HG02885 (cell line): ENCODE data around the gene TTC17.
"Not testable (repeated sequence)": the region's sequence is repeated elsewhere in the genome, so short reads cannot be mapped to it uniquely, and the experiment has no call there.

ENCODE experiments used
- ATAC-seq: cut with Tn5 transposase; IDR thresholded peaks from one replicate; pipeline ENCODE4 v1.9.1; 2021; ENCODE audit warnings: mild to moderate bottlenecking; ENCODE audit not compliant: unreplicated experiment, poor library complexity

Gene TTC17

DNA sequence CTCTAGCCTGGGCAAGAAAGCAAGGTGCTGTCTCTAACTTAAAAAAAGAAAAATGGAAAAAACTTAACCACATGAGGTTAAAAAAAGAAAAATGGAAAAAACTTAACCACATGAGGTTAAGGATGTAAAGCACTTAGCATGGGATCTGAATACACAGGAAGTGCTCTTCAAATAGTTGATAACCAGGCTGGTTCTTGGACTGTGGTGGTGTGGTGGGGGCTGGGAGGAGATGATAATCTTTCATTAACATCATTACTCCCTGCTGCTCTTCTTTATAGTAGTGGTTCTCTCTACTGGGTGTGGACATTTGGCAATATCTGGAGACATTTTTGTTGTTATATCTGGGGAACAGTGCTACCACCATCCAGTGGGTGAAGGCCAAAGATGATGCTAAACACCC is 88.4 kb downstream of the TTC17 start:
- no peak for ATAC-seq

DNA sequence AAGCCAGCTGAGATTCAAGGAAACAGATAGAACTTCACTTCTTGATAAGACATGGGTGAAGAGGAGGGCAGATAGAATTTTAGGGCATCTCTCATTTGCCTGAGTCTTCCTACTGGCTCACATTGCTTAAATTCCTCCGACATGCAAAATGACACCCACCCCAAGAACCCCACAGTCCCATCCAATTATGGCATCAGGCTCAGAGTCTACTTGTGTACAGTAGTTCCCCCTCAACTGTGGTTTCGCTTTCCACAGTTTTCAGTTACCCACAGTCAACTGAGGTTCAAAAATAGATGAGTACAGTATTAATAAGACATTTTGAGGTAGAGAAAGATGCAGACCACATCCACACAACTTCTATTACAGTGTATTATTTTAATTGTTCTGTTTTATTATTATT is 99.8 kb downstream of the TTC17 start:
- no peak for ATAC-seq

DNA sequence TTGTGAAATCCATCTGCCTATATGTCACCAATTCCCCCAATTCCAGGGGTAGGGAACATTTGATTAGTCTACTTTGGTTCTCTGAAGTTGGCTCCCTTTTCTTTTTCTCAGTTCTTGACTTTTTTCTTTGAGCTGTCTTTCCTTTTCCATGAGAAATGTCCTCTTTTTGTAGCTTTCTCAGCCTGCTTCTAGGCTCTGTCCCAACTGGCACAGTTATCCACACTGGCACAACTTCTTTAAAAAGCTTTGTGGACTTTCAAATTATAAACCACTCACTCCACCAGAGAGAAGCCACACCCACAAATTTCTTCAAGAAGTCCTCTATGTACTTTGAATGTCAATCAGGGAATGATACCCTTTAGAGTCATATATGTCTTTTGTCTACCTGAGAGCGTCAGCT is 100.5 kb downstream of the TTC17 start:
- ATAC-seq = no peak

DNA sequence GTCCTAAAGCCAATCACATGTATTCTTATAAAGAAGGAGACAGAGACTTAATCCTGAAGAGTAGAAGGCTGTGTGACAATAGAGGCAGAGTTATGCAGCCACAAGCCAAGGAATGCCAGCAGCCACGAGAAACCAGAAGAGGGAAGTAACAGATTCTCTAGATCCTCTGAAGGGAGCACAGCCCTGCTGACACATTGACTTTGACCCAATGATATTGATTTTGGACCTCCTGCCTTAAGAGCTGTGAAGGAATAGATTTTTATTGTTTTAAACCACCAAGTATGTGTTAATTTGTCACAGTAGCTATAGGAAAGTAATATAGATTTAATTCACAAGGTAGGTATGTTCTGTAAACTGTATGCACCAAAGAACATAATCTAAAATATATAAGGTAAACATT is 103.6 kb downstream of the TTC17 start:
- no peak for ATAC-seq

DNA sequence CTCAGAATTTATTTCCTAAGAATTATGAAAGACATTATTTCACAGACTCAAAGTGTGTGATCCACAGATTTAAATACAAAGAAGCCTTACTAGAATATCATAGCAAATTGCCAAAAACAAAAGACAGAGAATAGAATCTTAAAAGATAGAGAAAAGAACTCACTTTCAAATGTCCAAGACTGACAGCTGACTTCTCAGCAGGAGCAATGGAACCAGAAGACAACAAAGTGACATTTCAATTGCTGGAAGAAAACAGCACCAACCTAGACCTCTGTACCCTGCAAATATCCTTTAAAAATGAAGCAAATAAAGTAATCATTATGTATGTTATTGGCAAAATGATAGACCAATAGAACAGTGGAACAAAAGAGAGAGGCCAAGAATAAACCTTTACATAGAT is 109.2 kb downstream of the TTC17 start:
- ATAC-seq = no peak

DNA sequence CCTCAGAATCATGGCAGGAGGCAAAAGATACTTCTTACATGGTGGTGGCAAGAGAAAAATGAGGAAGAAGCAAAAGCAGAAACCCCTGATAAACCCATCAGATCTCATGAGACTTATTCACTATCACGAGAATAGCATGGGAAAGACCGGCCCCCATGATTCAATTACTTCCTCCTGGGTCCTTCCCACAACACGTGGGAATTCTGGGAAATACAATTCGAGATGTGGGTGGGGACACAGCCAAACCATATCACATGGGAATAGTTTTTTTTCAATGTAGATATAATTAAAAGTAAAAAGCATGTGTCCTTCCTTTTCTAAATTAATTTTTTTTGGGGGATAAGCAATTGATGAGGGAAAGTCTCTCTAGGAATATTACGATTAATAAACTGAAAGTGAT is 118.8 kb downstream of the TTC17 start:
- ATAC-seq = not testable (repeated sequence)

DNA sequence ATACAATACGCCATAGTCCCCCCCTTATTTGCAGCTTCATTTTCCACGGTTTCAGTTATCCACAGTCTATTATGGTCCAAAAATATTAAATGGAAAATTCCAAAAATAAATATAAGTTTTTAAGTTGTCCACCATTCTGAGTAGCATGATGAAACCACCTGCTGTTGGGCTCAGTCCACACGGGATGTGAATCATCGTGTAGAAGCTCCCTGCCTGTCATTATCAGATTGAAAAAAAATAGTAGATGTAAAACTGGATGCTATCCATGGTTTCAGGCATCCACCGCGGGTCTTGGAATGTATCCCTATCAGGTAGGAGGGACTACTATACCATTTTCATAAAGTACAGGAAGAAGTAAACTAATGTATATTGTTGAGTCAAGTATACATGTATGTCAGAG is 127.4 kb downstream of the TTC17 start:
- ATAC-seq = no peak

DNA sequence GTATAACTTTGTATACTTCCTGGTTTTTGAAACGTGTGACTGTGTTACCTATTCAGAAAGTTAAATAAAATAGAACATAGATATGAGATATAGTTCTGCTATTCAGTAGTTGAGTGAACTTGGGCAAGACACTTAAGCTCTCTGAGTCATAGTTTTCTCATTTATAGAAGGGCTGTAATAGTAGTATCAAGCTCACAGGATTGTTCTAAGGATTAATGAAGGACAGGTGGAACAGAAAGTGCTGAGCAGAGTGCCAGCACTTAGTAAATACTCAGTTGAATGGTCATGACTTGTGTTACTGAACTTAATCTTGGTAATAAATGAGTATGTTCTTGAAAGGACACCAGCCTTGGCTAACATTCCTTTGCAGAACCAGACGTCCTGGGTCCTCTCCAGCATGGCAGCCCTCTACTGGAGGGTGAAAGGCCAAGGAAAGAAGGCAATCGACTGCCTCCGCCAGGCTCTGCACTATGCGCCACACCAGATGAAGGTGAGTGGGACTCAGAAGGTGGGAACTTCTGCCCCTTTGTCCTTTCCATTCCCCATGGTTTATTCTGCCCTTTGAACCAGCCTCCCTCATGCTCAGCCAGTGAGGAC is 131.2 kb downstream of the TTC17 start:
- ATAC-seq = no peak

DNA sequence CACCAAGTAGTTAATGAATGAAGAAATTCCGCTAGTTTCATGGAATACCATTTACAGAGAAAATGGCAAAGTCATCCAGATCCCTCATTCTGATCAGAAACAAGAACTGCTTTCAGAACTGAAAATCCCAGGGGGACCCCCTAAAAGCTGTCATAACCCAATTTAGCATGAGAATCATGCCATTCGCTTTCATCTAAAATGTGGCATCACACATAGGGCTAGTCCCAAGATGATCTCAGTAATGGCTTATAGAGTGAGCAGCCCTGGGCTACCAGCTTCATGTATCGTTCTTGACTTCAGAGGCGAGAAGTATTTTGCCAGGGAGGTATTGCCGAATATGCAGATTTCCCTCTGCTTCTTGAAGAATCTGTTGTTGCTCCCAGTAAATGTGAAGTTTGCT is 134.0 kb downstream of the TTC17 start:
- no peak for ATAC-seq

DNA sequence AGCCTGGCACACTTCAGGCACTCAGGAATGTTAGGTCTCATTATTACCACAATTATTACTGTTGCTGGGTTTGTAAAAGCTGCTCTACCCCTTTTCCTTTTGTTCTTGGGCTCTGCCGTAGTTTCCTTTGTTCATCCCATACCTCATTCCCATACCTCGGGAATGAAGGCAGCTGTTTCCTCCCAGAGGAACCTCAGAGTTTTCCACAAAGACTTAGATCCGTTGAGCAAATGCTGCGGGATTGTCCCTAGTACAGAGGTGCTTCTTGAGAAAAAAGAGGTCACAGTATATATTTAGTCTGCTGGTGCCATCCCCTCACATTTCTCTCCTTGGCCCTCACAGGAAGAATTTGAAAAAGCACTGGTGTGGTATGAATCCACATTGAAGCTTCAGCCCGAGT is 134.7 kb downstream of the TTC17 start:
- ATAC-seq = no peak

DNA sequence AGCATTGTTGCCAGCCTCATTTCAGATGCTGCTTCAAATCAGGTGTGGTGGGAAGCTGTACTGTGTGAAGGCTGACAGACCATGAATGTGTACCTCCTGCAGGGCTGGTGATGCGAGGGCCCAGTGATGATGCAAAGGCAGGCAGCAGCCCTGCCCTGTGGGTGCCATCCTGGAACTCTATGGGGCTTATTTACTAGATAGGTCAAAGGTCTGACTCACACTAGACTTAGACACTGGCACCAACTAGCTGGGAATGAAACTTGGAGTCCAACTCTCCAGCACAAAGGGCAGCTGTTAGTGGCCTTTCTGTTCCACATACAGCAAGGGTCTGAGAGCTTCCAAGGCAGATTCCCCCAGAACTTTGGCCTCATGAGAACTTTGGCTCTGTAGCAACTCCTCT is 138.4 kb downstream of the TTC17 start:
- ATAC-seq = no peak

DNA sequence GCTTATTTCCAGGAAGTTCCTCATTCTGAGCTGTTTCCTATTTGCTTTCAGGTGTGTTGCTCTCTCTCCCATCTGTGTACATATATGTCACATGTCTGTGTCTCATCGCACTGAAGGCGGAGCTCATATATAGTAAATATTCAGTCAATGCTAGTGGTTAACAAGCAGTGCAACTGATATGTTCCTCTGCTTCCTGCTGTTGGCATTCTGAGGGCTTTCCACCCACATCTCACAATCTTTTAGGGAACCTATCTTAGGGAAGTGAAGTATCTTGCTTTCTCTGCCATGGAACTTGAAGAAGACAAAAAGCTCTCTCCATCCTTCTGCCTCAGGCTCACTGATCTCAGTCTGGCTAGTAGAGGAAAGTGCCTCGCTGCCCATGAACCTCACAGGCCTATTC is 139.8 kb downstream of the TTC17 start:
- ATAC-seq = no peak

DNA sequence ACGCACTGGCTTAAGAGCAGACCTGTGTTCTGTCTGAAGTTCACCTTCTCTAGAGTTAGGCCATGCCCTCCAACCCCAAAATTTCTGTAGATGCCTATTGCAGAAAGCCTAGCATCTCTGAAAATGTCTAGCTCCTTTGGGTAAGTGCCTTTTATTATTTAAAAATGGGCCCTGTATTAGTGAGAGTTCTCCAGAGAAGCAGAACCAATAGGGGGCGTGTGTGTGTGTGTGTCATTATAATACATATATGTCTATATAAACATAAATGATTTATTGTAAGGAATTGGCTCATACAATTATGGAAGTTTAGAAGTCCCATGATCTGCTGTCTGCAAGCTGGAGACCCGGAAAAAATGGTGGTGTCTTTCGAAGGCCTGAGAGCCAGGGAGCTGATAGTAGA is 144.7 kb downstream of the TTC17 start:
- ATAC-seq = no peak

DNA sequence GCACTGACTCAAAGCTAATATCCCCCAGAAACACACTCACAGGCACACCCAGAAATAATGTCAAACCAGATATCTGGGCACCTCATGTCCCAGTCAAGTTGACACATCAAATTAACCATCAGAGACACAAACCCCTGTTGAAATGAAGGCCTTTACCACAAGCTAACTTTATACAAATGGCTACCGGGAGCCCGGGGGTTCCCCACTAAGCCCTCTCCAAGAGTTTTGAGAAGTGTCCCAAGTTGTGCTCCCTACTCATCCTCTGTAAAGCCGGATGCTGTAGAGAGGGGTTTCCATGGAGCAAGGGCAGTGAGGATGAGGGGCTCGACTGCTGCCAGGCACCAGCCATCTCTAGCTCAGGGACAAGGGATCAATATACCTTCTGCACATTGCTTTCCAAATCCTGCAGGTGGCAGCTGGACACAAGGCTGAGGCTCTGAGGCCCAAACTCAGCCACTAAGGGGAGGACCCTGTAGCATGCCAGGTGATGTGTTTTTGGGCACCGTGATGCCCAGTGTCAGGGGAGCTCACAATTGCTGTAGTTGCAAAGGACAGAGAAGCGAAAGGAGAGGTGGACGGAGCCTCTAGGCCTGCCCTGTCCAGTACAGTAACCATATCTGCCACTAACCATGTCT is 145.7 kb downstream of the TTC17 start:
- ATAC-seq = no peak

DNA sequence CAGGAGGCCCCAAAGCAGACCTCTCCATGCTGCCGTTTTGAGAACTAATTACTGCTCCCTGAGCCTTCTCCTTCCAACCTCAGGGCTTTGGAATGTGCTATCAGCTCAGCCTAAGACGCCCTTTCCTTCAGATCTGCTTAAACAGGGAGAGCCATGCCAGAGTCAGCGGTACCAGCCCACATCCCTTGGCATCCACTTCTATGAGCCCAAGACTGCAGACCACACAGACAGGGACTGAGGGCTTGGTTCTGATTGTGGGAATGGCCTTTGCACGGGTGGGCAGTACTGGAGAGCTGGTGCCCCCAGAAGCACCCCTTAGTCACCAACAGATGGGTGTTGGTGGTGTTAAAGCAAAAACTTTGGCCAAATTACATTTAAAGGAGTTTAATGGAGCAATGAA is 146.5 kb downstream of the TTC17 start:
- no peak for ATAC-seq

DNA sequence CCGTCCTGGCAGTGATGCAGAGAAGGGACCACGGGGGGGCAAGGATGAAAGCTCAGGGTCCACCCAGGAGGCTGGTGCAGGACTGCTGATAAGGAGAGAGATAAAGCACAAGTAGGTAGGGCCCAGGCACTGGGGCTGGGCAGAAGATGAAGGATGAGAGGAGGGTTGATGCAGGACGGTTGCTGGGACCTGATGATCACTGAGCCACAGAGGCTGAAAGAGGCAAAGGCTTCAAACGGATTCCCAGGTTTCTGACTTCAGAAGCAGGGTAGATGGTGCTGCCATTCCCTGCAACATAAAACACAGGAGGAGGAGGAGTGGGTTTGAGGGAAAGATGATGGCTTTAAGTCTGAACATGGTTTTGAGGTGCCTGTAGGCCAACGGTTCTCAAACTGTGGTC is 148.5 kb downstream of the TTC17 start:
- no peak for ATAC-seq

DNA sequence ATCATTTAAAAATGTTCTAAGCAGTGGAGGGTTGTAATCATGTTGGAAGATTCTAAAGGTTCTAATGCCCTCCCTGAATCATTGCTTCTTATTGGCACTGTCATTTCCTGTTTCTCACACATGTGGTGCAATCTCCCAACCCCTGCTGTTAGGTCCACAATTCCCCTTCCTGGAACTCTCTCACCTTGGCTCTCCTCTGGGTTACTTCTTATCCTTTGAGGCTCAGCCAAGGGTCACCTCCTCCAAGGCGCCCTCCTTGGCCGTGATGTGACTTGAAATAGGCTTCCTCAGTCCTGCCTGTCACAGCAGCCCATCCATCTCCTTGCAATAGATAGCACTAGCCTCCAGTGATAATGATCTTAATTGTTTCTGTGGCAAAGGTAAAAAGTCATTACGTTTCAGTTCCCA is 149.8 kb downstream of the TTC17 start:
- ATAC-seq = no peak

DNA sequence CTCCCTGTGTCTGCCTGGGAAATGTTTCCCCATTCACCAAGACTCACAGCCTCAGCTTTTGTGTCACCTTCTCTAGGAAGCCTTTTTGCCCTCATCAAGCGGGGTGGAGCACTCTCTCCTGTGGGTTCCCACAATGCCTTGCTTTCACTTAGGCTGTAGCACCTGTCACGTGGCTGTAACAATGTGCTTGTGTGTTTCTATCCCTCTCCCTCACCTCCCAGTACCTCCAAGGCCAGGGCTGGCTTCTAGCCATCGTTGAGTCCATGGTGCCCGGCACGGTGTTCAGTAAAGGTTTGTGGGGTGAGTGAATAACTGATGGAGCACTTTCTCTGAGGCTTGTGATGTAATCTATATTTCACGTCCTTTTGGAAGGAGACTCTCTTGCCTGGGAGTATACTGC is 153.2 kb downstream of the TTC17 start:
- ATAC-seq = no peak

DNA sequence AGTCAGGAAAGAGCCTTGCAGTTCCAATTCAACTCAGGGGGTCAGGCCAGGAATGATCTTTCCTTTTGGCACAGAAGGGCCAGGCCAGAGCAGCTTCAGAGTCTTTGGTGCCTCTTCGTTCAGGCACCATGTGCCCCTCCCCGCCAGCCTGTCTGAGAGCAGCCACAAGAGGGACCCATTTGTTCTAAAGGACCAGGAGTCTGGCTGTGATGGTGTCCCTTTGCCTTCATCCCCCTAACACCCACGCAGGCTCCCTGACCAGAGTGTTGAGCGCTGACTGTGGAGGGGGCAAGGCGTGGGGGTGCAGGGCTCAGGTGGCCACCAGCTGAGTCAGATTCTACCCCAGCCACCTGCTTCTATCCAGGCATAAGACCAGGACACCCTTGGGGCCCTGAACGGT is 156.4 kb downstream of the TTC17 start:
- ATAC-seq = peak; percentile 42

DNA sequence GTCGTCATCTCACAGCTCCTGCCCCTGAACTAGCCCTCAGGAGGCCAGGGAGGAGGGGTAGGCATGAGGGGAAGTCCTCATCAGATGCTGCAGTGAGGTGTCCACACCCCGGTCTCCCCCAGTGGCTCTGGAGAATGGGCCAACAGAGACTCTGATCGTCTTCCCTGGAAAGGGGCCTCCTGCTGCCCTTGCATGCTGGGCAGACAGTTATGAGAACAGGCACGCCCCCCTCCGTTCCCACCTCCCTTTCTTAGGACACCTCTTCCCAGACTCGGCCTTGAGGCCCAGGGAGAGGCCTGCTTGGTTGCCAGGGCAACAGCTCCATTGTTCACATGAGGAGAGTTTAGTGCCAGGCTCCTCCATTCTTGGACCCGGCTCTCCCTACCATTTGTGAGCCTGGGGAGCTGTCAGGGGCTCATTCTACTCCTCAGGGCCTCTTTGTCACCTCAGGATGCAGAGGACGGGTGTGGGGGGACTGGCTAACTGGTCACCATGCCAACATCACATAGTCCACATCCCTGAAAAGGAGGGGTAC is 157.7 kb downstream of the TTC17 start:
- ATAC-seq = no peak

DNA sequence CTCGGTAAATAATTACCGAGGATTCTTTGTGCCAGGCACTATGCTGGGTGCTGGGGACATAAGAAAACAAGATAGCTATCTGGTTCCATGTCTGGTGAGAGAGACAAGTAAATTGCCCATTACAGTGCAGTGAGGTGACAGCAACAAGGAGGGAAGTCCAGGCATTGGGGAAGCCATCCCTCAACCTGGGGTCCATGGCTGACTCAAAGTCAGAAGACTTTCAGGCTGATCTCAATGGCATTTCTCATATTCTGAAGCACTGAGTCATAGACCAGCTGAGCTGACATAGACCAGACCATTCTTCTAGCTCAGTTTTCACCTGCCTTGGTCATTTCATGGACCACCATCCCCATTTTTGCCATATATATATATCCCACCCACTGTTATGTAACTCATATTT is 158.8 kb downstream of the TTC17 start:
- ATAC-seq = no peak

DNA sequence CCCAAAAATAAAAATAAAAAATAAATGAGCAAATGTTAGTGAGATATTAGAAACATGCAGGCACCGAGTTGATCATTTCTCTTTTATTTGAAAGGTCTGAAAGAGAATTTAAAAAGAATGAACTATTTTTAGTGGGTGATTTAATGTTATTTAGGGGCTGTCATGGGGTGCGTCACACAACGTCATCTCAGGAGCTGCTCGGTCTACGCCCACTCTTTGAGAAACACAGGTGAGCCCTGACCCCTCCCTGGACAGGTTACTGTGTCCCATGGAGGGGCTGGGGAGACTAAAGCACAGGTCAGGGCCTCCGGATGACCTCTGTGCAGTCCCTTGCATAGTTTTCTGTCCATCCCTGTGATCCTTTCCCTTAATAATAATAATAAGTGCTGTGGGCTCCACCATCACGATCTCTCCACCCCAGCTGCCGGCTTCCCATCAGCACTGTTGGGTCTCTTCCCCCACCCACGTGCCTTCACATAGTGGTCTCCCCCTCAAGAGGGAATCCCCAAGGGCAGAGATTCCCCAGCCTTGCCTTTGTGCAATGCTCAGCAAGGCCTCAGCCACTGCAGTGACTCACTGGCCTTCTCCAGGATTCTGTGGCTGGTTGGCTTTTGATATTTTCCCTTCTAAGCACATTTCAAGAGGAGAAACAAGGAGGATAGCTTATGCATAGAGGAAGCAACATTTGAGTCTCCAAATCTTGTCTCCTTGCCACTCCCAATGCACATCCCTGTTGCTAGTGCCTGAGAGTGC is 159.9 kb downstream of the TTC17 start:
- no peak for ATAC-seq
